Uterus (tissue), 2 donors: ENCODE measurements around the gene FH.

Experiments
- CTCF ChIP-seq, 4 experiments: fragments of 200-600 bp in 2 of 4; fragments of 450-650 bp in 2 of 4; sonication (generic) in 2 of 4; IDR thresholded peaks; one replicate each; pipeline ENCODE4 v1.5.1; 2016 to 2019; ENCODE audit warnings: antibody characterized with exemption in 4 of 4, mild to moderate bottlenecking in 2 of 4, moderate library complexity in 1 of 4
- POLR2A ChIP-seq, 2 donors: fragments of 450-650 bp; IDR thresholded peaks; one replicate each; pipeline ENCODE4 v1.6.1; 2016; ENCODE audit warnings: antibody characterized with exemption in 2 of 2, mild to moderate bottlenecking in 1 of 2, moderate library complexity in 1 of 2

GRCh38 chr1:241520080-241520465, 518 bp upstream of the FH start:
- TF ChIP-seq CTCF (IDR thresholded peaks at IDR 0.05) (no peak), POLR2A (IDR thresholded peaks at IDR 0.05) (no peak)
